ENCODE measurements around the gene GAB1. TPM values are rescaled to one million over a fixed set of nuclear protein-coding genes. Genes with fewer than 3 reads are reported as not detected.
A peak's percentile ranks its signal among the peaks of the same experiment; 100 is the strongest.

The GAB1 gene
- total RNA-seq, 1 donor from 2014 or later, result 33.2 TPM

DNA sequence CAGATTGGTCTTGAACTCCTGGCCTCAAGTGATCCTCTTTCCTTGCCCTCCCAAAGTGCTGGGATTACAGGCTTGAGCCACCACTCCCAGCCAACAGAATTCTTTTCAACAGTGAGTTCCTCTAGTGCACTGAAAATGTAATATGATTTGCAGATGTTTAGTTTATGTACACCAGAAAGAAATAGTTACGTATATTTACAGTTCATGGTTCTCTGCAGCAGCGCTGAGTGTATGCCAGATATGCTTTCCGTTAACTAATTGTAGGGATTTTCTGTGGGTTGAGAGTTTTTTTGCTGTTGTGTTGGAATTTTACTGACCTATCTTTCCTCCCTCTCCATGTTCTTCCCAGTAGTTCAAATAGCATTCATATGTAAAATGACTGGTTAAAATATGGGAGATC is 44.0 kb downstream of the GAB1 start:
- Mint-ChIP-seq H3K27me3 (ENCODE audit: low read depth) (no peaks in the 10 kb centered on the region), H3K36me3 (ENCODE audit: low read depth) (no peaks in the 10 kb centered on the region), H3K4me1 (ENCODE audit: low read depth) (peaks cover 83% of the 10 kb centered on the region), H3K9me3 (ENCODE audit: low read depth) (no peaks in the 10 kb centered on the region), H3K27ac (ENCODE audit: unreplicated experiment) (no peak overlapping the region), H3K4me3 (ENCODE audit: unreplicated experiment) (no peak overlapping the region)
- DNase-seq (ENCODE audit: low spot score), result no peak
- TF ChIP-seq, protein P1, sequence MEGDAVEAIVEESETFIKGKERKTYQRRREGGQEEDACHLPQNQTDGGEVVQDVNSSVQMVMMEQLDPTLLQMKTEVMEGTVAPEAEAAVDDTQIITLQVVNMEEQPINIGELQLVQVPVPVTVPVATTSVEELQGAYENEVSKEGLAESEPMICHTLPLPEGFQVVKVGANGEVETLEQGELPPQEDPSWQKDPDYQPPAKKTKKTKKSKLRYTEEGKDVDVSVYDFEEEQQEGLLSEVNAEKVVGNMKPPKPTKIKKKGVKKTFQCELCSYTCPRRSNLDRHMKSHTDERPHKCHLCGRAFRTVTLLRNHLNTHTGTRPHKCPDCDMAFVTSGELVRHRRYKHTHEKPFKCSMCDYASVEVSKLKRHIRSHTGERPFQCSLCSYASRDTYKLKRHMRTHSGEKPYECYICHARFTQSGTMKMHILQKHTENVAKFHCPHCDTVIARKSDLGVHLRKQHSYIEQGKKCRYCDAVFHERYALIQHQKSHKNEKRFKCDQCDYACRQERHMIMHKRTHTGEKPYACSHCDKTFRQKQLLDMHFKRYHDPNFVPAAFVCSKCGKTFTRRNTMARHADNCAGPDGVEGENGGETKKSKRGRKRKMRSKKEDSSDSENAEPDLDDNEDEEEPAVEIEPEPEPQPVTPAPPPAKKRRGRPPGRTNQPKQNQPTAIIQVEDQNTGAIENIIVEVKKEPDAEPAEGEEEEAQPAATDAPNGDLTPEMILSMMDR (IDR thresholded peaks at IDR 0.05), result no peak

GRCh38 chr4:143381189-143382118 is 44.8 kb downstream of the GAB1 start:
- TF ChIP-seq, protein P1 (IDR thresholded peaks at IDR 0.05), result no peak
- Mint-ChIP-seq H3K27me3 (ENCODE audit: low read depth) (no peaks in the 10 kb centered on the region), H3K27ac (ENCODE audit: unreplicated experiment) (peak overlapping the region; percentile 91), H3K36me3 (ENCODE audit: low read depth) (no peaks in the 10 kb centered on the region), H3K4me1 (ENCODE audit: low read depth) (peaks cover 74% of the 10 kb centered on the region), H3K4me3 (ENCODE audit: unreplicated experiment) (peak overlapping the region; percentile 5), H3K9me3 (ENCODE audit: low read depth) (no peaks in the 10 kb centered on the region)
- DNase-seq (ENCODE audit: low spot score), result no peak

DNA sequence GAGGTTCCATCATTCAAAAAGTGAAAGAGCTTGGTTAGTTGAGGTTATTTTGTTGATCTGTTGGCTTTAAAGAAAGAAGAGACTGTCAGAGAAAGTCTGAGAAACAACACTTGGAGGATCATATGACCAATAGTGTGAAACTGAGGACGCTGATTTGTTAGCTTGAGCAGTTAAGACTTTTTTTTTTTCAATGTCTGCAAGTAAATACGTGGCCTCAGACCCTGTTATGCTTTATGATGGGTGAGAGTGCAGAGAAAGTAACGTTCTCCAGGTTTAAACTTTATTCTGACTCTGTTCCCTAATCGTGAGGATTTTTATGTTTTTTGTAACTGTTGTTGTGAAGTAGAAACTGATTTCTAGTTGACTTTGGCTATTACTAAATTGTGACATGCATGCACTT is 45.9 kb downstream of the GAB1 start:
- Mint-ChIP-seq H3K27me3 (ENCODE audit: low read depth) (no peaks in the 10 kb centered on the region), H3K27ac (ENCODE audit: unreplicated experiment) (peak overlapping the region; percentile 91), H3K36me3 (ENCODE audit: low read depth) (peaks cover 1% of the 10 kb centered on the region), H3K9me3 (ENCODE audit: low read depth) (no peaks in the 10 kb centered on the region), H3K4me3 (ENCODE audit: unreplicated experiment) (peak overlapping the region; percentile 50), H3K4me1 (ENCODE audit: low read depth) (peaks cover 63% of the 10 kb centered on the region)
- TF ChIP-seq, protein P1 (IDR thresholded peaks at IDR 0.05), result no peak
- DNase-seq (ENCODE audit: low spot score), result no peak

GRCh38 chr4:143383005-143383574 is 46.4 kb downstream of the GAB1 start:
- H3K4me1 Mint-ChIP-seq (ENCODE audit: low read depth), result peaks cover 58% of the 10 kb centered on the region
- TF ChIP-seq, protein P1 (IDR thresholded peaks at IDR 0.05), result no peak
- no peak overlapping the region for H3K4me3 Mint-ChIP-seq (ENCODE audit: unreplicated experiment)
- H3K36me3 Mint-ChIP-seq (ENCODE audit: low read depth), result peaks cover 3% of the 10 kb centered on the region
- no peaks in the 10 kb centered on the region for H3K27me3 Mint-ChIP-seq (ENCODE audit: low read depth)
- H3K27ac Mint-ChIP-seq (ENCODE audit: unreplicated experiment), result peak overlapping the region; percentile 91
- DNase-seq (ENCODE audit: low spot score), result no peak
- H3K9me3 Mint-ChIP-seq (ENCODE audit: low read depth), result no peaks in the 10 kb centered on the region

- Mint-ChIP-seq H3K27ac (ENCODE audit: unreplicated experiment) (no peak overlapping the region), H3K27me3 (ENCODE audit: low read depth) (no peaks in the 10 kb centered on the region), H3K36me3 (ENCODE audit: low read depth) (peaks cover 3% of the 10 kb centered on the region), H3K9me3 (ENCODE audit: low read depth) (no peaks in the 10 kb centered on the region), H3K4me3 (ENCODE audit: unreplicated experiment) (no peak overlapping the region), H3K4me1 (ENCODE audit: low read depth) (peaks cover 54% of the 10 kb centered on the region)
- no peak for DNase-seq (ENCODE audit: low spot score)
- TF ChIP-seq, protein P1 (IDR thresholded peaks at IDR 0.05), result no peak
Measured at GRCh38 chr4:143384381-143384994, 47.8 kb downstream of the GAB1 start.
